OCI-LY7 (cell line): ENCODE data around the gene FAM3C. TPM values are rescaled to one million over a fixed set of nuclear protein-coding genes. Genes with fewer than 3 reads are reported as not detected.

Source experiments
- BruUV-seq: library from RNA; stranded (reverse); fragments of 400-500 nt; replicated peaks from 2 replicates; lab custom pipeline; 2021; lab: Mats Ljungman, UMichigan
- CTCF ChIA-PET: fragments of 300-600 bp; sonication (Branson Sonifier 250); formaldehyde crosslinking; loops from one replicate; lab custom pipeline; 2022; ENCODE audit warnings: antibody characterized with exemption; ENCODE audit not compliant: unreplicated experiment; lab: Charles Lee
- POLR2A ChIA-PET: fragments of 300-600 bp; sonication (Branson Sonifier 250); formaldehyde crosslinking; loops from one replicate; lab custom pipeline; 2022; ENCODE audit warnings: antibody characterized with exemption; lab: Charles Lee
- DNase-seq: peaks from one replicate; pipeline ENCODE4 v3.0.0-alpha.2; 2015; ENCODE audit warnings: low spot score
- H2AFZ ChIP-seq: fragments of 200-600 bp; sonication (generic), shearing (Covaris generic); 2 replicates; pipeline ENCODE4 v1.6.1; 2014; ENCODE audit warnings: mild to moderate bottlenecking, antibody characterized with exemption, low read length, moderate library complexity
- H3K27ac ChIP-seq: fragments of 200-600 bp; sonication (generic); 2 replicates; pipeline ENCODE4 v1.5.1; 2014; ENCODE audit warnings: mixed run types, low read depth, mild to moderate bottlenecking, moderate library complexity, low read length, inconsistent platforms; ENCODE audit not compliant: poor library complexity, severe bottlenecking
- H3K36me3 ChIP-seq: fragments of 200-600 bp; sonication (generic); 2 replicates; pipeline ENCODE4 v1.6.1; 2014; ENCODE audit warnings: mild to moderate bottlenecking, antibody characterized with exemption, low read length, moderate library complexity, mixed read lengths; ENCODE audit not compliant: insufficient read depth
- H3K4me1 ChIP-seq: fragments of 200-600 bp; sonication (generic); 2 replicates; pipeline ENCODE4 v1.5.1; 2014; ENCODE audit warnings: mild to moderate bottlenecking, low read length; ENCODE audit not compliant: insufficient read depth, poor library complexity, severe bottlenecking
- H3K4me2 ChIP-seq: fragments of 200-600 bp; sonication (generic); 2 replicates; pipeline ENCODE4 v1.6.1; 2014; ENCODE audit warnings: mild to moderate bottlenecking, low read length
- H3K4me3 ChIP-seq: fragments of 200-600 bp; sonication (generic); 2 replicates; pipeline ENCODE4 v1.5.1; 2014; ENCODE audit warnings: mild to moderate bottlenecking, low read depth, low read length; ENCODE audit not compliant: poor library complexity, severe bottlenecking
- H3K79me2 ChIP-seq: fragments of 200-600 bp; sonication (generic); 2 replicates; pipeline ENCODE4 v1.6.1; 2016; ENCODE audit warnings: low read depth, mild to moderate bottlenecking, low read length, moderate library complexity, mixed read lengths; ENCODE audit not compliant: insufficient read depth
- H3K9me2 ChIP-seq: fragments of 200-600 bp; sonication (generic); 2 replicates; pipeline ENCODE4 v1.6.1; 2016; ENCODE audit warnings: mild to moderate bottlenecking, low read length, mixed read lengths; ENCODE audit not compliant: insufficient read depth
- H3K9me3 ChIP-seq: fragments of 200-600 bp; sonication (generic); 2 replicates; pipeline ENCODE4 v1.6.1; 2014; ENCODE audit warnings: mild to moderate bottlenecking, mixed run types, low read length, mixed read lengths
- H4K20me1 ChIP-seq: fragments of 200-600 bp; sonication (generic); 2 replicates; pipeline ENCODE4 v1.6.1; 2014; ENCODE audit warnings: mild to moderate bottlenecking, antibody characterized with exemption, low read length, moderate library complexity, mixed read lengths; ENCODE audit not compliant: insufficient read depth
- CTCF ChIP-seq: fragments of 200-600 bp; sonication (generic); conservative IDR thresholded peaks from 2 replicates; pipeline ENCODE4 v1.5.1; 2014; ENCODE audit warnings: mild to moderate bottlenecking, antibody characterized with exemption, low read length, moderate library complexity, mixed read lengths
- EZH2phosphoT487 ChIP-seq: fragments of 200-600 bp; sonication (generic); IDR thresholded peaks from 2 replicates; pipeline ENCODE4 v1.6.1; 2018; ENCODE audit warnings: low read depth, borderline replicate concordance, mild to moderate bottlenecking, mixed run types, antibody characterized with exemption, low read length, moderate library complexity, mixed read lengths
- intact Hi-C: fragments of 100-400 bp; cut with micrococcal nuclease; formaldehyde crosslinking; loops from one replicate; pipeline ENCODE4 v1.10.0; 2022; ENCODE audit not compliant: unreplicated experiment
- total RNA-seq, 2 experiments: library from RNA; depleted of rRNA in 1 of 2; stranded (reverse); fragments of >200 nt in 1 of 2; shearing (Covaris generic) in 1 of 2; gene quantifications; 2 replicates each; pipeline ENCODE4 v1.2.3, GENCODE V29; 2014 to 2022

FAM3C gene
- total RNA-seq, 2 experiments from 2014 or later = 18.1 to 27.6 TPM

- no peaks in the 10 kb centered on the region for H3K9me2 ChIP-seq
- 0 out of 2 replicates have a peak, but pooled peaks cover 4% of the 10 kb centered on the region for H4K20me1 ChIP-seq
- peak overlapping the region; percentile 74 for H2AFZ ChIP-seq
- H3K27ac ChIP-seq = peak overlapping the region; percentile 48
- CTCF ChIA-PET = interaction anchor here (0.8 to 1.3 kb wide), 2 partner anchors 10 to 216 kb away, joined by 3 to 6 read pairs; no protein-coding TSS in a partner anchor
- H3K9me3 ChIP-seq = no peaks in the 10 kb centered on the region
- POLR2A ChIA-PET = interaction anchor here (0.7 to 4.3 kb wide), 11 partner anchors 9 to 56 kb away, joined by 3 to 25 read pairs (median 4); no protein-coding TSS in a partner anchor
- intact Hi-C loops = loop anchor here (5.0 kb wide), 1 partner anchor 443 kb away; the partner anchor contains the start of gene ING3
- peaks cover 42% of the 10 kb centered on the region; the same call in 1 of the 2 replicates for H3K79me2 ChIP-seq
- peak overlapping the region; percentile 88 for H3K4me3 ChIP-seq
- TF ChIP-seq EZH2phosphoT487 (no peak), CTCF (no peak)
- peak; percentile 64 for DNase-seq
- peak overlapping the region; percentile 75 for H3K4me2 ChIP-seq
- BruUV-seq = no TSS peak
- H3K4me1 ChIP-seq = peaks cover 17% of the 10 kb centered on the region
- peaks cover 18% of the 10 kb centered on the region for H3K36me3 ChIP-seq
These were observed 581 bp downstream of the FAM3C start for GRCh38 chr7:121395494-121395960.

GRCh38 chr7:121394709-121395140, 1.4 kb downstream of the FAM3C start:
- peaks cover 17% of the 10 kb centered on the region for H3K4me1 ChIP-seq
- intact Hi-C loops = loop anchor here (5.0 kb wide), 1 partner anchor 442 kb away; the partner anchor contains the start of gene ING3
- peak overlapping the region; percentile 88 for H3K4me3 ChIP-seq

More at GRCh38 chr7:121394709-121395140, 1.4 kb downstream of the FAM3C start:
- peaks cover 46% of the 10 kb centered on the region; the same call in 1 of the 2 replicates for H3K79me2 ChIP-seq
- peak overlapping the region; percentile 75 for H3K4me2 ChIP-seq
- no peaks in the 10 kb centered on the region for H3K9me3 ChIP-seq
- peaks cover 18% of the 10 kb centered on the region for H3K36me3 ChIP-seq
- TF ChIP-seq CTCF (no peak), EZH2phosphoT487 (no peak)
- no peaks in the 10 kb centered on the region for H3K9me2 ChIP-seq
- ChIA-PET POLR2A (interaction anchor here (0.7 to 4.3 kb wide), 9 partner anchors 8 to 219 kb away, joined by 3 to 25 read pairs (median 3); no protein-coding TSS in a partner anchor), CTCF (interaction anchor here (0.8 kb wide), 1 partner anchor 215 kb away, joined by 3 read pairs; no protein-coding TSS in a partner anchor)
- BruUV-seq = no TSS peak
- no peak overlapping the region for H3K27ac ChIP-seq
- no peak for DNase-seq
- H4K20me1 ChIP-seq = peaks cover 11% of the 10 kb centered on the region; the same call in 1 of the 2 replicates
- no peak overlapping the region for H2AFZ ChIP-seq
